ENCODE data around the gene TMEM151B. TPM values are rescaled to one million over a fixed set of nuclear protein-coding genes. Genes with fewer than 3 reads are reported as not detected.

The TMEM151B gene
- total and polyA plus RNA-seq, 2 of the 13 experiments (the other 11 are each of a cell fraction or from before 2014, with no cell fraction given), result not detected

DNA sequence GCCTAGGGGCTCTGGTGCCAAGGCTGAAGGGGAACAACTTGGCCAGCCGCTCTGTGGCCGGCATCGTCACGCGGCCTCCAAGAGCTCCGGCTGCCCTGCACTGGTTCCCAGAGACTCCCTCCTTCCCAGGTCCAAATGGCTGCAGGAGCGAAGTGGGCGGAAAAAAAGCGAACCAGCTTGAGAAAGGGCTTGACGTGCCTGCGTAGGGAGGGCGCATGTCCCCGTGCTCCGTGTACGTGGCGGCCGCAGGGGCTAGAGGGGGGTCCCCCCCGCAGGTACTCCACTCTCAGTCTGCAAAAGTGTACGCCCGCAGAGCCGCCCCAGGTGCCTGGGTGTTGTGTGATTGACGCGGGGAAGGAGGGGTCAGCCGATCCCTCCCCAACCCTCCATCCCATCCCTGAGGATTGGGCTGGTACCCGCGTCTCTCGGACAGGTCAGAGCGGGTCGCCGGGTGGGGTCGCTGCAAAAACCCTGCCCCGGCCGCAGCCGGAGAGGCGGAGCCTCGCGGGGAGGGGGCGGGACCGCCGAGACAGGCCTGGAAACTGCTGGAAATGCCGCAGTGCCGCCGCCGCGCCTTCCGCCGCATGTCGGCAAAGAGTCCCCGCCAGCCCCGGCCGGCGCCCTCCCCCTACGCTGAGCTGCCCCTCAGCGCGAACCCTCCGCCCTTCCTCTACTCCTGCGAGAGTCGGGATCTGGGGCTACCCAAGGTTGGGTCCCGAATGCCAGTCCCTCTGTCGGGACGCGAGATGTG lies 24.2 kb upstream of the TMEM151B start (continued):
- TF ChIP-seq NONO (IDR thresholded peaks at IDR 0.05), result no peak
- TF ChIP-seq NONO (CRISPR knock-in tag; conservative IDR thresholded peaks at IDR 0.05), result peak; percentile 86; the same call in 1 of the 2 replicates
- TF ChIP-seq ZNF7 (CRISPR knock-in tag; IDR thresholded peaks at IDR 0.05), result no peak
- TF ChIP-seq ZNF839 (CRISPR knock-in tag; IDR thresholded peaks at IDR 0.05; ENCODE audit: borderline replicate concordance), result peak; percentile 28; the same call in 1 of the 2 replicates
- TF ChIP-seq ZNF605 (CRISPR knock-in tag; IDR thresholded peaks at IDR 0.05), result peak; percentile 97
- no peak for TF ChIP-seq CEBPB (IDR thresholded peaks at IDR 0.05; ENCODE audit: borderline replicate concordance, low read depth, low read length)
- TF ChIP-seq ZFP36L2 (CRISPR knock-in tag; IDR thresholded peaks at IDR 0.05), result no peak; the same call in 1 of the 2 replicates
- TF ChIP-seq, protein P1, sequence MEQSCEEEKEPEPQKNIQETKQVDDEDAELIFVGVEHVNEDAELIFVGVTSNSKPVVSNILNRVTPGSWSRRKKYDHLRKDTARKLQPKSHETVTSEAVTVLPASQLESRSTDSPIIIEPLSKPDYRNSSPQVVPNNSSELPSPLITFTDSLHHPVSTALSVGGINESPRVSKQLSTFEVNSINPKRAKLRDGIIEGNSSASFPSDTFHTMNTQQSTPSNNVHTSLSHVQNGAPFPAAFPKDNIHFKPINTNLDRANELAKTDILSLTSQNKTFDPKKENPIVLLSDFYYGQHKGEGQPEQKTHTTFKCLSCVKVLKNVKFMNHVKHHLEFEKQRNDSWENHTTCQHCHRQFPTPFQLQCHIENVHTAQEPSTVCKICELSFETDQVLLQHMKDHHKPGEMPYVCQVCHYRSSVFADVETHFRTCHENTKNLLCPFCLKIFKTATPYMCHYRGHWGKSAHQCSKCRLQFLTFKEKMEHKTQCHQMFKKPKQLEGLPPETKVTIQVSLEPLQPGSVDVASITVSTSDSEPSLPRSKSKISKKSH (CRISPR knock-in tag; IDR thresholded peaks at IDR 0.05; ENCODE audit: borderline replicate concordance), result no peak; the same call in none of the 2 replicates
- peak; percentile 91 for TF ChIP-seq ZFP90 (CRISPR knock-in tag; IDR thresholded peaks at IDR 0.05; ENCODE audit: borderline replicate concordance)
- 0 out of 2 replicates have a peak, but pooled peaks have one; percentile 14 for TF ChIP-seq NR2C2 (CRISPR knock-in tag; IDR thresholded peaks at IDR 0.05; ENCODE audit: borderline replicate concordance)
- TF ChIP-seq SPEN (CRISPR knock-in tag; IDR thresholded peaks at IDR 0.05; ENCODE audit: low read depth), result peak; percentile 48
- TF ChIP-seq GTF3A (CRISPR knock-in tag; conservative IDR thresholded peaks at IDR 0.05), result no peak
- 0 out of 2 replicates have a peak, but pooled peaks have one; percentile 13 for TF ChIP-seq ZNF383 (CRISPR knock-in tag; IDR thresholded peaks at IDR 0.05; ENCODE audit: borderline replicate concordance)
- TF ChIP-seq, protein P2, sequence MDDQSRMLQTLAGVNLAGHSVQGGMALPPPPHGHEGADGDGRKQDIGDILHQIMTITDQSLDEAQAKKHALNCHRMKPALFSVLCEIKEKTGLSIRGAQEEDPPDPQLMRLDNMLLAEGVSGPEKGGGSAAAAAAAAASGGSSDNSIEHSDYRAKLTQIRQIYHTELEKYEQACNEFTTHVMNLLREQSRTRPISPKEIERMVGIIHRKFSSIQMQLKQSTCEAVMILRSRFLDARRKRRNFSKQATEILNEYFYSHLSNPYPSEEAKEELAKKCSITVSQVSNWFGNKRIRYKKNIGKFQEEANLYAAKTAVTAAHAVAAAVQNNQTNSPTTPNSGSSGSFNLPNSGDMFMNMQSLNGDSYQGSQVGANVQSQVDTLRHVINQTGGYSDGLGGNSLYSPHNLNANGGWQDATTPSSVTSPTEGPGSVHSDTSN (CRISPR knock-in tag; IDR thresholded peaks at IDR 0.05; ENCODE audit: borderline replicate concordance), result peak; percentile 20; the same call in 1 of the 2 replicates
- TF ChIP-seq NR2F6 (IDR thresholded peaks at IDR 0.05), result no peak
- peak; percentile 32; the same call in 1 of the 2 replicates for TF ChIP-seq NR2F6 (CRISPR knock-in tag; IDR thresholded peaks at IDR 0.05)
- TF ChIP-seq PITX1 (CRISPR knock-in tag; IDR thresholded peaks at IDR 0.05), result 0 out of 2 replicates have a peak, but pooled peaks have one; percentile 60
- TF ChIP-seq CBFB (CRISPR knock-in tag; IDR thresholded peaks at IDR 0.05), result peak; percentile 74
- TF ChIP-seq HMGA1 (CRISPR knock-in tag; conservative IDR thresholded peaks at IDR 0.05), result no peak
- TF ChIP-seq ZNF224 (CRISPR knock-in tag; IDR thresholded peaks at IDR 0.05), result no peak; the same call in 1 of the 2 replicates
- TF ChIP-seq SOX5 (CRISPR knock-in tag; IDR thresholded peaks at IDR 0.05; ENCODE audit: borderline replicate concordance), result peak; percentile 63; the same call in 1 of the 2 replicates
- TF ChIP-seq, protein P3, sequence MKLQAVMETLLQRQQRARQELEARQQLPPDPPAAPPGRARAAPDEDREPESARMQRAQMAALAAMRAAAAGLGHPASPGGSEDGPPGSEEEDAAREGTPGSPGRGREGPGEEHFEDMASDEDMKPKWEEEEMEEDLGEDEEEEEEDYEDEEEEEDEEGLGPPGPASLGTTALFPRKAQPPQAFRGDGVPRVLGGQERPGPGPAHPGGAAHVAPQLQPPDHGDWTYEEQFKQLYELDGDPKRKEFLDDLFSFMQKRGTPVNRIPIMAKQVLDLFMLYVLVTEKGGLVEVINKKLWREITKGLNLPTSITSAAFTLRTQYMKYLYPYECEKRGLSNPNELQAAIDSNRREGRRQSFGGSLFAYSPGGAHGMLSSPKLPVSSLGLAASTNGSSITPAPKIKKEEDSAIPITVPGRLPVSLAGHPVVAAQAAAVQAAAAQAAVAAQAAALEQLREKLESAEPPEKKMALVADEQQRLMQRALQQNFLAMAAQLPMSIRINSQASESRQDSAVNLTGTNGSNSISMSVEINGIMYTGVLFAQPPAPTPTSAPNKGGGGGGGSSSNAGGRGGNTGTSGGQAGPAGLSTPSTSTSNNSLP (IDR thresholded peaks at IDR 0.05; ENCODE audit: low read depth, low read length), result peak; percentile 60
- TF ChIP-seq KDM4B (CRISPR knock-in tag; IDR thresholded peaks at IDR 0.05), result peak; percentile 44
- peak; percentile 87 for TF ChIP-seq TARDBP (CRISPR knock-in tag; IDR thresholded peaks at IDR 0.05)
- peak; percentile 93 for TF ChIP-seq HOXA5 (CRISPR knock-in tag; IDR thresholded peaks at IDR 0.05)
- TF ChIP-seq, protein P4, sequence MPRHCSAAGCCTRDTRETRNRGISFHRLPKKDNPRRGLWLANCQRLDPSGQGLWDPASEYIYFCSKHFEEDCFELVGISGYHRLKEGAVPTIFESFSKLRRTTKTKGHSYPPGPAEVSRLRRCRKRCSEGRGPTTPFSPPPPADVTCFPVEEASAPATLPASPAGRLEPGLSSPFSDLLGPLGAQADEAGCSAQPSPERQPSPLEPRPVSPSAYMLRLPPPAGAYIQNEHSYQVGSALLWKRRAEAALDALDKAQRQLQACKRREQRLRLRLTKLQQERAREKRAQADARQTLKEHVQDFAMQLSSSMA (CRISPR knock-in tag; IDR thresholded peaks at IDR 0.05), result peak; percentile 69; the same call in 1 of the 2 replicates

Measured in HepG2 (cell line).